Measurements from ENCODE around the gene ZNF511. TPM values are rescaled to one million over a fixed set of nuclear protein-coding genes. Genes with fewer than 3 reads are reported as not detected.

ZNF511 gene
- total RNA-seq, 1 experiment from 2014 or later: 69.6 TPM

GRCh38 chr10:133309100-133309719, 496 bp downstream of the ZNF511 start (continued):
- 0 out of 2 replicates have a peak, but pooled peaks have one; percentile 1 for TF ChIP-seq TCF7 (CRISPR knock-in tag; IDR thresholded peaks at IDR 0.05; ENCODE audit: low read depth)

DNA sequence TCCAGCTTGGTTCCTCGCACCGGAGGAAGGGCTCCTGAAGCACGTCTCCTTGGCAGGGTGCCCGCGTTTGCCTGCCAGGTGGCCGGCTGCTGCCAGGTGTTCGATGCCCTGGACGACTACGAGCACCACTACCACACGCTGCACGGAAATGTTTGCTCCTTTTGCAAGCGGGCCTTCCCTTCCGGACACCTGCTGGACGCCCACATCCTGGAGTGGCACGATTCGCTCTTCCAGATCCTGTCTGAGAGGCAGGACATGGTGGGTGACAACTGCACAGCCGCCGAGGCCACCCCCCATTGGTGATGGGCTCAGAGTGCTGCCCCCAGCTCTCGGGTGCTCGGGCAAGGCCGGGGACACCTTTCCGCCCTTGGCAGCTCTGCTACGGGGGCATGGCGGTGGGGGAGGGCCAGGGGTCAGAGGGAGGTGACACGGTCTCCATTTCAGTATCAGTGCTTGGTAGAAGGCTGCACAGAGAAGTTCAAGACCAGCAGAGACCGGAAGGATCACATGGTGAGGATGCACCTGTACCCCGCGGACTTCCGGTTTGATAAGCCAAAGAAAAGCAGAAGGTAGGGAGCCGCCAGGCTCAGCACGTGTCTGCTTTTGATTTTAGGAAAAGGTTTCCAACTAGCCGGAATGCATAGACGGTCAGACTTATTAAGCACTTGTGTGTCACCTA, 1.1 kb downstream of the ZNF511 start:
- no peak overlapping the region for H3K27ac Mint-ChIP-seq
- H3K27me3 Mint-ChIP-seq (ENCODE audit: low read depth): peaks cover 3% of the 10 kb centered on the region; the same call in 1 of the 2 replicates
- H3K36me3 Mint-ChIP-seq: peaks cover 18% of the 10 kb centered on the region
- peaks cover 15% of the 10 kb centered on the region for H3K4me1 Mint-ChIP-seq
- POLR2A ChIA-PET: no interaction called here
- CTCF ChIA-PET: no interaction called here
- H3K4me3 Mint-ChIP-seq: peak overlapping the region; percentile 60
- no peaks in the 10 kb centered on the region for H3K9me3 Mint-ChIP-seq
- no peak for DNase-seq (ENCODE audit: low spot score)
- no peak for ATAC-seq
- TF ChIP-seq ATF2 (CRISPR knock-in tag; IDR thresholded peaks at IDR 0.05; ENCODE audit: borderline replicate concordance, low read depth) (no peak), RELA (CRISPR knock-in tag; IDR thresholded peaks at IDR 0.05; ENCODE audit: borderline replicate concordance) (no peak), ZMAT4 (CRISPR knock-in tag; IDR thresholded peaks at IDR 0.05) (no peak), ZNF671 (CRISPR knock-in tag; IDR thresholded peaks at IDR 0.05) (no peak), ZNF512 (CRISPR knock-in tag; IDR thresholded peaks at IDR 0.05; ENCODE audit: borderline replicate concordance) (no peak), SOX15 (CRISPR knock-in tag; IDR thresholded peaks at IDR 0.05) (no peak), E2F5 (CRISPR knock-in tag; IDR thresholded peaks at IDR 0.05) (no peak), HMGXB4 (CRISPR knock-in tag; IDR thresholded peaks at IDR 0.05) (no peak)
- TF ChIP-seq, protein P1, sequence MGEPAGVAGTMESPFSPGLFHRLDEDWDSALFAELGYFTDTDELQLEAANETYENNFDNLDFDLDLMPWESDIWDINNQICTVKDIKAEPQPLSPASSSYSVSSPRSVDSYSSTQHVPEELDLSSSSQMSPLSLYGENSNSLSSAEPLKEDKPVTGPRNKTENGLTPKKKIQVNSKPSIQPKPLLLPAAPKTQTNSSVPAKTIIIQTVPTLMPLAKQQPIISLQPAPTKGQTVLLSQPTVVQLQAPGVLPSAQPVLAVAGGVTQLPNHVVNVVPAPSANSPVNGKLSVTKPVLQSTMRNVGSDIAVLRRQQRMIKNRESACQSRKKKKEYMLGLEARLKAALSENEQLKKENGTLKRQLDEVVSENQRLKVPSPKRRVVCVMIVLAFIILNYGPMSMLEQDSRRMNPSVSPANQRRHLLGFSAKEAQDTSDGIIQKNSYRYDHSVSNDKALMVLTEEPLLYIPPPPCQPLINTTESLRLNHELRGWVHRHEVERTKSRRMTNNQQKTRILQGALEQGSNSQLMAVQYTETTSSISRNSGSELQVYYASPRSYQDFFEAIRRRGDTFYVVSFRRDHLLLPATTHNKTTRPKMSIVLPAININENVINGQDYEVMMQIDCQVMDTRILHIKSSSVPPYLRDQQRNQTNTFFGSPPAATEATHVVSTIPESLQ (CRISPR knock-in tag; IDR thresholded peaks at IDR 0.05): no peak
- TF ChIP-seq, protein P2, sequence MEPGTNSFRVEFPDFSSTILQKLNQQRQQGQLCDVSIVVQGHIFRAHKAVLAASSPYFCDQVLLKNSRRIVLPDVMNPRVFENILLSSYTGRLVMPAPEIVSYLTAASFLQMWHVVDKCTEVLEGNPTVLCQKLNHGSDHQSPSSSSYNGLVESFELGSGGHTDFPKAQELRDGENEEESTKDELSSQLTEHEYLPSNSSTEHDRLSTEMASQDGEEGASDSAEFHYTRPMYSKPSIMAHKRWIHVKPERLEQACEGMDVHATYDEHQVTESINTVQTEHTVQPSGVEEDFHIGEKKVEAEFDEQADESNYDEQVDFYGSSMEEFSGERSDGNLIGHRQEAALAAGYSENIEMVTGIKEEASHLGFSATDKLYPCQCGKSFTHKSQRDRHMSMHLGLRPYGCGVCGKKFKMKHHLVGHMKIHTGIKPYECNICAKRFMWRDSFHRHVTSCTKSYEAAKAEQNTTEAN (CRISPR knock-in tag; IDR thresholded peaks at IDR 0.05): no peak
- TF ChIP-seq, protein P3, sequence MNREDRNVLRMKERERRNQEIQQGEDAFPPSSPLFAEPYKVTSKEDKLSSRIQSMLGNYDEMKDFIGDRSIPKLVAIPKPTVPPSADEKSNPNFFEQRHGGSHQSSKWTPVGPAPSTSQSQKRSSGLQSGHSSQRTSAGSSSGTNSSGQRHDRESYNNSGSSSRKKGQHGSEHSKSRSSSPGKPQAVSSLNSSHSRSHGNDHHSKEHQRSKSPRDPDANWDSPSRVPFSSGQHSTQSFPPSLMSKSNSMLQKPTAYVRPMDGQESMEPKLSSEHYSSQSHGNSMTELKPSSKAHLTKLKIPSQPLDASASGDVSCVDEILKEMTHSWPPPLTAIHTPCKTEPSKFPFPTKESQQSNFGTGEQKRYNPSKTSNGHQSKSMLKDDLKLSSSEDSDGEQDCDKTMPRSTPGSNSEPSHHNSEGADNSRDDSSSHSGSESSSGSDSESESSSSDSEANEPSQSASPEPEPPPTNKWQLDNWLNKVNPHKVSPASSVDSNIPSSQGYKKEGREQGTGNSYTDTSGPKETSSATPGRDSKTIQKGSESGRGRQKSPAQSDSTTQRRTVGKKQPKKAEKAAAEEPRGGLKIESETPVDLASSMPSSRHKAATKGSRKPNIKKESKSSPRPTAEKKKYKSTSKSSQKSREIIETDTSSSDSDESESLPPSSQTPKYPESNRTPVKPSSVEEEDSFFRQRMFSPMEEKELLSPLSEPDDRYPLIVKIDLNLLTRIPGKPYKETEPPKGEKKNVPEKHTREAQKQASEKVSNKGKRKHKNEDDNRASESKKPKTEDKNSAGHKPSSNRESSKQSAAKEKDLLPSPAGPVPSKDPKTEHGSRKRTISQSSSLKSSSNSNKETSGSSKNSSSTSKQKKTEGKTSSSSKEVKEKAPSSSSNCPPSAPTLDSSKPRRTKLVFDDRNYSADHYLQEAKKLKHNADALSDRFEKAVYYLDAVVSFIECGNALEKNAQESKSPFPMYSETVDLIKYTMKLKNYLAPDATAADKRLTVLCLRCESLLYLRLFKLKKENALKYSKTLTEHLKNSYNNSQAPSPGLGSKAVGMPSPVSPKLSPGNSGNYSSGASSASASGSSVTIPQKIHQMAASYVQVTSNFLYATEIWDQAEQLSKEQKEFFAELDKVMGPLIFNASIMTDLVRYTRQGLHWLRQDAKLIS (CRISPR knock-in tag; IDR thresholded peaks at IDR 0.05; ENCODE audit: borderline replicate concordance): no peak
- TF ChIP-seq, protein P4, sequence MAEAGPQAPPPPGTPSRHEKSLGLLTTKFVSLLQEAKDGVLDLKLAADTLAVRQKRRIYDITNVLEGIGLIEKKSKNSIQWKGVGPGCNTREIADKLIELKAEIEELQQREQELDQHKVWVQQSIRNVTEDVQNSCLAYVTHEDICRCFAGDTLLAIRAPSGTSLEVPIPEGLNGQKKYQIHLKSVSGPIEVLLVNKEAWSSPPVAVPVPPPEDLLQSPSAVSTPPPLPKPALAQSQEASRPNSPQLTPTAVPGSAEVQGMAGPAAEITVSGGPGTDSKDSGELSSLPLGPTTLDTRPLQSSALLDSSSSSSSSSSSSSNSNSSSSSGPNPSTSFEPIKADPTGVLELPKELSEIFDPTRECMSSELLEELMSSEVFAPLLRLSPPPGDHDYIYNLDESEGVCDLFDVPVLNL (CRISPR knock-in tag; IDR thresholded peaks at IDR 0.05; ENCODE audit: borderline replicate concordance, low read depth): no peak
- TF ChIP-seq, protein P5, sequence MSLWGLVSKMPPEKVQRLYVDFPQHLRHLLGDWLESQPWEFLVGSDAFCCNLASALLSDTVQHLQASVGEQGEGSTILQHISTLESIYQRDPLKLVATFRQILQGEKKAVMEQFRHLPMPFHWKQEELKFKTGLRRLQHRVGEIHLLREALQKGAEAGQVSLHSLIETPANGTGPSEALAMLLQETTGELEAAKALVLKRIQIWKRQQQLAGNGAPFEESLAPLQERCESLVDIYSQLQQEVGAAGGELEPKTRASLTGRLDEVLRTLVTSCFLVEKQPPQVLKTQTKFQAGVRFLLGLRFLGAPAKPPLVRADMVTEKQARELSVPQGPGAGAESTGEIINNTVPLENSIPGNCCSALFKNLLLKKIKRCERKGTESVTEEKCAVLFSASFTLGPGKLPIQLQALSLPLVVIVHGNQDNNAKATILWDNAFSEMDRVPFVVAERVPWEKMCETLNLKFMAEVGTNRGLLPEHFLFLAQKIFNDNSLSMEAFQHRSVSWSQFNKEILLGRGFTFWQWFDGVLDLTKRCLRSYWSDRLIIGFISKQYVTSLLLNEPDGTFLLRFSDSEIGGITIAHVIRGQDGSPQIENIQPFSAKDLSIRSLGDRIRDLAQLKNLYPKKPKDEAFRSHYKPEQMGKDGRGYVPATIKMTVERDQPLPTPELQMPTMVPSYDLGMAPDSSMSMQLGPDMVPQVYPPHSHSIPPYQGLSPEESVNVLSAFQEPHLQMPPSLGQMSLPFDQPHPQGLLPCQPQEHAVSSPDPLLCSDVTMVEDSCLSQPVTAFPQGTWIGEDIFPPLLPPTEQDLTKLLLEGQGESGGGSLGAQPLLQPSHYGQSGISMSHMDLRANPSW (CRISPR knock-in tag; conservative IDR thresholded peaks at IDR 0.05; ENCODE audit: low read depth): no peak
